GM23338 (cell line): ENCODE measurements around the gene RNF168. TPM values are rescaled to one million over a fixed set of nuclear protein-coding genes. Genes with fewer than 3 reads are reported as not detected.
A peak's percentile ranks its signal among the peaks of the same experiment; 100 is the strongest.

ENCODE experiments used
- ATAC-seq: fragments of 200-7000 bp; cut with Tn5 transposase; 3 replicates; pipeline ENCODE4 v1.9.1; 2020
- DNase-seq: peaks from one replicate; pipeline ENCODE4 v3.0.0-alpha.2; 2015; ENCODE audit warnings: low spot score
- H2AFZ ChIP-seq: fragments of 200-600 bp; sonication (generic); 2 replicates; pipeline ENCODE4 v1.8.0; 2016; ENCODE audit warnings: antibody characterized with exemption, mild to moderate bottlenecking, moderate library complexity
- H3F3A ChIP-seq: fragments of 200-600 bp; sonication (generic); replicated peaks from 2 replicates; pipeline ENCODE4 v1.8.0; 2017; ENCODE audit warnings: antibody characterized with exemption, mixed run types, low read depth
- H3K27ac ChIP-seq: fragments of 200-600 bp; sonication (generic); 2 replicates; pipeline ENCODE4 v1.6.1; 2016; ENCODE audit warnings: low read depth
- H3K27me3 ChIP-seq: fragments of 200-600 bp; sonication (generic); 2 replicates; pipeline ENCODE4 v1.8.0; 2016; ENCODE audit warnings: mild to moderate bottlenecking, mixed run types, moderate library complexity; ENCODE audit not compliant: insufficient read depth
- H3K36me3 ChIP-seq: fragments of 200-600 bp; sonication (generic); 2 replicates; pipeline ENCODE4 v1.8.0; 2016; ENCODE audit warnings: mild to moderate bottlenecking; ENCODE audit not compliant: insufficient read depth
- H3K4me1 ChIP-seq: fragments of 200-600 bp; sonication (generic); 2 replicates; pipeline ENCODE4 v1.8.0; 2016; ENCODE audit warnings: mild to moderate bottlenecking, moderate library complexity; ENCODE audit not compliant: insufficient read depth
- H3K4me2 ChIP-seq: fragments of 200-600 bp; sonication (generic); 2 replicates; pipeline ENCODE4 v1.7.1; 2017; ENCODE audit warnings: mixed run types
- H3K4me3 ChIP-seq: fragments of 200-600 bp; sonication (generic); 2 replicates; pipeline ENCODE4 v1.6.1; 2016; ENCODE audit warnings: mixed run types
- H3K79me2 ChIP-seq: fragments of 200-600 bp; sonication (generic); replicated peaks from 2 replicates; pipeline ENCODE4 v1.8.0; 2017; ENCODE audit warnings: mild to moderate bottlenecking; ENCODE audit not compliant: insufficient read depth
- H3K9me2 ChIP-seq: fragments of 200-600 bp; sonication (generic); 2 replicates; pipeline ENCODE4 v1.8.0; 2017; ENCODE audit not compliant: insufficient read depth
- H4K20me1 ChIP-seq: fragments of 200-600 bp; sonication (generic); replicated peaks from 2 replicates; pipeline ENCODE4 v1.8.0; 2017; ENCODE audit warnings: mild to moderate bottlenecking; ENCODE audit not compliant: insufficient read depth
- H3K27ac Mint-ChIP-seq: 2 replicates; pipeline ENCODE4 v1.8.0; 2020; ENCODE audit warnings: inconsistent platforms, mild to moderate bottlenecking, moderate library complexity, mixed read lengths
- H3K27me3 Mint-ChIP-seq: 3 replicates; pipeline ENCODE4 v1.8.0; 2022; ENCODE audit warnings: low read depth, mild to moderate bottlenecking, moderate library complexity, mixed read lengths, inconsistent platforms; ENCODE audit not compliant: insufficient read depth, poor library complexity
- H3K36me3 Mint-ChIP-seq: 3 replicates; pipeline ENCODE4 v1.8.0; 2021; ENCODE audit warnings: low read depth, mild to moderate bottlenecking, inconsistent platforms, moderate library complexity, mixed read lengths
- H3K4me1 Mint-ChIP-seq: 3 replicates; pipeline ENCODE4 v1.8.0; 2020; ENCODE audit warnings: mild to moderate bottlenecking, inconsistent platforms, mixed read lengths
- H3K4me3 Mint-ChIP-seq: 3 replicates; pipeline ENCODE4 v1.8.0; 2021; ENCODE audit warnings: moderate library complexity, mild to moderate bottlenecking, inconsistent platforms, mixed read lengths
- H3K9me3 Mint-ChIP-seq: 3 replicates; pipeline ENCODE4 v1.8.0; 2020; ENCODE audit warnings: moderate library complexity, mild to moderate bottlenecking, inconsistent platforms, mixed read lengths
- CREB1 ChIP-seq: fragments of 250-450 bp; sonication (Bioruptor Pico); IDR thresholded peaks from 2 replicates; pipeline ENCODE4 v1.5.0; 2020; ENCODE audit warnings: low read depth, mild to moderate bottlenecking, moderate library complexity
- EZH2 ChIP-seq: fragments of 200-600 bp; sonication (generic); IDR thresholded peaks from one replicate; pipeline ENCODE4 v1.8.0; 2017; ENCODE audit warnings: antibody characterized with exemption, mild to moderate bottlenecking, low read depth; ENCODE audit not compliant: unreplicated experiment
- EZH2phosphoT487 ChIP-seq: fragments of 200-600 bp; sonication (generic); IDR thresholded peaks from one replicate; pipeline ENCODE4 v1.8.1; 2018; ENCODE audit warnings: antibody characterized with exemption; ENCODE audit not compliant: unreplicated experiment
- JUNB ChIP-seq: IDR thresholded peaks from one replicate; pipeline ENCODE4 v1.6.1; 2016; ENCODE audit warnings: antibody characterized with exemption; ENCODE audit not compliant: unreplicated experiment
- NANOG ChIP-seq: IDR thresholded peaks from 2 replicates; pipeline ENCODE4 v1.6.1; 2016; ENCODE audit warnings: antibody characterized with exemption, borderline replicate concordance
- POLR2AphosphoS5 ChIP-seq: IDR thresholded peaks from 2 replicates; pipeline ENCODE4 v1.6.1; 2016; ENCODE audit warnings: antibody characterized with exemption, low read depth
- REST ChIP-seq: IDR thresholded peaks from one replicate; pipeline ENCODE4 v1.6.1; 2018; ENCODE audit warnings: antibody characterized with exemption; ENCODE audit not compliant: unreplicated experiment
- STAT1 ChIP-seq: IDR thresholded peaks from one replicate; pipeline ENCODE4 v1.6.1; 2016; ENCODE audit warnings: antibody characterized with exemption; ENCODE audit not compliant: unreplicated experiment
- ZNF114 ChIP-seq: fragments of 250-450 bp; sonication (Bioruptor Pico); IDR thresholded peaks from 2 replicates; pipeline ENCODE4 v1.5.0; 2020; ENCODE audit warnings: mild to moderate bottlenecking, moderate library complexity
- ZNF331 ChIP-seq: fragments of 250-450 bp; sonication (Bioruptor Pico); IDR thresholded peaks from 2 replicates; pipeline ENCODE4 v1.5.0; 2020; ENCODE audit warnings: low read depth, mild to moderate bottlenecking, moderate library complexity
- polyA plus RNA-seq: library from polyadenylated mRNA; unstranded; fragments of >200 nt; fragmentation: Nextera tagmentation; extraction: Ambion mirVana; gene quantifications from 2 replicates; pipeline ENCODE4 v1.2.1, GENCODE V29; 2016
- total RNA-seq: library from RNA; depleted of rRNA; stranded (reverse); fragments of >200 nt; shearing (Covaris generic); gene quantifications from 2 replicates; pipeline ENCODE4 v1.2.3, GENCODE V29; 2014
- TF ChIP-seq, protein P1 (sequence below), 2 experiments: fragments of 200-600 bp in 1 of 2; sonication (generic) in 1 of 2; conservative IDR thresholded peaks; 2 replicates each; pipeline versions ENCODE4 v1.5.1 to v1.6.1; 2016 to 2017; ENCODE audit warnings: antibody characterized with exemption in 2 of 2, low read depth in 2 of 2, mild to moderate bottlenecking in 2 of 2, moderate library complexity in 1 of 2
- TF ChIP-seq, protein P2 (sequence below): IDR thresholded peaks from 2 replicates; pipeline ENCODE4 v1.6.1; 2016; ENCODE audit warnings: antibody characterized with exemption

The RNF168 gene
- total and polyA plus RNA-seq, 2 experiments from 2014 or later: 33.0 to 53.0 TPM

GRCh38 chr3:196537319-196537984 is 33.9 kb upstream of the RNF168 start:
- Histone ChIP-seq H3K4me2 (no peak overlapping the region), H2AFZ (no peak overlapping the region; the same call in 1 of the 2 replicates), H3K27ac (no peak overlapping the region), H3K36me3 (no peaks in the 10 kb centered on the region), H3K4me3 (no peak overlapping the region), H3F3A (no peaks in the 10 kb centered on the region), H4K20me1 (no peaks in the 10 kb centered on the region), H3K9me2 (no peaks in the 10 kb centered on the region), H3K4me1 (no peaks in the 10 kb centered on the region; the same call in 1 of the 2 replicates), H3K79me2 (no peaks in the 10 kb centered on the region), H3K27me3 (no peaks in the 10 kb centered on the region)
- peaks cover 8% of the 10 kb centered on the region for H3K27me3 Mint-ChIP-seq
- TF ChIP-seq ZNF331 (CRISPR knock-in tag) (no peak), POLR2AphosphoS5 (no peak), JUNB (no peak), ZNF114 (CRISPR knock-in tag) (no peak), CREB1 (no peak), EZH2phosphoT487 (no peak)
- TF ChIP-seq, protein P1, sequence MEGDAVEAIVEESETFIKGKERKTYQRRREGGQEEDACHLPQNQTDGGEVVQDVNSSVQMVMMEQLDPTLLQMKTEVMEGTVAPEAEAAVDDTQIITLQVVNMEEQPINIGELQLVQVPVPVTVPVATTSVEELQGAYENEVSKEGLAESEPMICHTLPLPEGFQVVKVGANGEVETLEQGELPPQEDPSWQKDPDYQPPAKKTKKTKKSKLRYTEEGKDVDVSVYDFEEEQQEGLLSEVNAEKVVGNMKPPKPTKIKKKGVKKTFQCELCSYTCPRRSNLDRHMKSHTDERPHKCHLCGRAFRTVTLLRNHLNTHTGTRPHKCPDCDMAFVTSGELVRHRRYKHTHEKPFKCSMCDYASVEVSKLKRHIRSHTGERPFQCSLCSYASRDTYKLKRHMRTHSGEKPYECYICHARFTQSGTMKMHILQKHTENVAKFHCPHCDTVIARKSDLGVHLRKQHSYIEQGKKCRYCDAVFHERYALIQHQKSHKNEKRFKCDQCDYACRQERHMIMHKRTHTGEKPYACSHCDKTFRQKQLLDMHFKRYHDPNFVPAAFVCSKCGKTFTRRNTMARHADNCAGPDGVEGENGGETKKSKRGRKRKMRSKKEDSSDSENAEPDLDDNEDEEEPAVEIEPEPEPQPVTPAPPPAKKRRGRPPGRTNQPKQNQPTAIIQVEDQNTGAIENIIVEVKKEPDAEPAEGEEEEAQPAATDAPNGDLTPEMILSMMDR (conservative IDR thresholded peaks at IDR 0.05; ENCODE audit: low read depth in 2 of 2): peak; percentile 76 to 95
- H3K27ac Mint-ChIP-seq: no peak overlapping the region
- no peaks in the 10 kb centered on the region; the same call in 2 of the 3 replicates for H3K9me3 Mint-ChIP-seq
- peaks cover 13% of the 10 kb centered on the region for H3K4me1 Mint-ChIP-seq
- ATAC-seq: 0 out of 3 replicates have a peak, but pooled peaks have one; percentile 14
- no peak overlapping the region for H3K4me3 Mint-ChIP-seq
- DNase-seq: peak; percentile 80
- no peaks in the 10 kb centered on the region; the same call in 2 of the 3 replicates for H3K36me3 Mint-ChIP-seq

DNA sequence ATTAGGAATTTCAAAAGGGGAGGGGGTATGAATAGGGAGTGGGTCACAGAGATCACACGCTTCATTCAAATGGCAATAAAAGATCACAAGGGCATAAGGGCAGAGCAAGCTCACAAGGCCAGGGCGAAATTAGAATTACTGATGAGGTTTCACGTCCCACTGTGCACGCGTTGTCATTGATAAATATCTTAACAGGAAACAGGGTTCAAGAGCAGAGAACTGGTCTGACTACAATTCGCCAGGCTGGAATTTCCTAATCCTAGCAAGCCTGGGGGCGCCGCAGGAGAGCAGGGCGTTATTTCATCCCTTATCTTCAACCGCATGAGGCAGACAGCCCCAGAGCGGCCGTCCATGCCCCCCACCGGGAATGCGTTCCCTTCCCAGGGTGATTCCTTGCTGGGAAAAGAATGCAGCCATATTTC is 29.7 kb upstream of the RNF168 start:
- DNase-seq (peak; percentile 72), ATAC-seq (peak; percentile 55)
- H3F3A ChIP-seq: no peaks in the 10 kb centered on the region; the same call in 1 of the 2 replicates
- no peaks in the 10 kb centered on the region for H3K36me3 ChIP-seq
- H2AFZ ChIP-seq: 0 out of 2 replicates have a peak overlapping the region, but pooled peaks have one; percentile 45
- peaks cover 20% of the 10 kb centered on the region for H3K9me3 Mint-ChIP-seq
- no peaks in the 10 kb centered on the region for H3K9me2 ChIP-seq
- H3K27ac Mint-ChIP-seq: peak overlapping the region; percentile 34; the same call in 1 of the 2 replicates
- peaks cover 11% of the 10 kb centered on the region for H3K36me3 Mint-ChIP-seq
- H3K4me3 Mint-ChIP-seq: peak overlapping the region; percentile 7; the same call in 2 of the 3 replicates
- no peaks in the 10 kb centered on the region; the same call in 1 of the 2 replicates for H3K4me1 ChIP-seq
- peak overlapping the region; percentile 34; the same call in 1 of the 2 replicates for H3K27ac ChIP-seq
- peaks cover 13% of the 10 kb centered on the region for H3K4me1 Mint-ChIP-seq
- no peak overlapping the region for H3K4me3 ChIP-seq
- H3K27me3 ChIP-seq: no peaks in the 10 kb centered on the region
- no peaks in the 10 kb centered on the region for H3K79me2 ChIP-seq
- H4K20me1 ChIP-seq: no peaks in the 10 kb centered on the region
- peaks cover 13% of the 10 kb centered on the region for H3K27me3 Mint-ChIP-seq
- H3K4me2 ChIP-seq: peak overlapping the region; percentile 52
- no peak for TF ChIP-seq POLR2AphosphoS5
- TF ChIP-seq EZH2: no peak
- TF ChIP-seq, protein P2, sequence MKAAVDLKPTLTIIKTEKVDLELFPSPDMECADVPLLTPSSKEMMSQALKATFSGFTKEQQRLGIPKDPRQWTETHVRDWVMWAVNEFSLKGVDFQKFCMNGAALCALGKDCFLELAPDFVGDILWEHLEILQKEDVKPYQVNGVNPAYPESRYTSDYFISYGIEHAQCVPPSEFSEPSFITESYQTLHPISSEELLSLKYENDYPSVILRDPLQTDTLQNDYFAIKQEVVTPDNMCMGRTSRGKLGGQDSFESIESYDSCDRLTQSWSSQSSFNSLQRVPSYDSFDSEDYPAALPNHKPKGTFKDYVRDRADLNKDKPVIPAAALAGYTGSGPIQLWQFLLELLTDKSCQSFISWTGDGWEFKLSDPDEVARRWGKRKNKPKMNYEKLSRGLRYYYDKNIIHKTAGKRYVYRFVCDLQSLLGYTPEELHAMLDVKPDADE: no peak
- TF ChIP-seq, protein P1 (conservative IDR thresholded peaks at IDR 0.05; ENCODE audit: low read depth in 2 of 2): no peak
- no peak for TF ChIP-seq REST
- no peak for TF ChIP-seq STAT1
- no peak for TF ChIP-seq NANOG
- TF ChIP-seq JUNB: no peak
- no peak for TF ChIP-seq ZNF331 (CRISPR knock-in tag)
- TF ChIP-seq CREB1: no peak
